ENCODE results near the gene CEP250.

Gene CEP250

GRCh38 chr20:35454881-35455609 lies at the start of gene CEP250:
Gene CEP250, plus strand, starts transcription at chr20:35455598. Its CDS starts 6,770 bp downstream, at chr20:35462368.
- in situ Hi-C loops (cut with MboI; ENCODE audit: low pct_unique_long_range_greater_than_20kb, low sequenced_read_pairs, unreplicated experiment): no loop called here
- DNase-seq (ENCODE audit: low spot score): peak; percentile 96
- TF ChIP-seq, protein P1, sequence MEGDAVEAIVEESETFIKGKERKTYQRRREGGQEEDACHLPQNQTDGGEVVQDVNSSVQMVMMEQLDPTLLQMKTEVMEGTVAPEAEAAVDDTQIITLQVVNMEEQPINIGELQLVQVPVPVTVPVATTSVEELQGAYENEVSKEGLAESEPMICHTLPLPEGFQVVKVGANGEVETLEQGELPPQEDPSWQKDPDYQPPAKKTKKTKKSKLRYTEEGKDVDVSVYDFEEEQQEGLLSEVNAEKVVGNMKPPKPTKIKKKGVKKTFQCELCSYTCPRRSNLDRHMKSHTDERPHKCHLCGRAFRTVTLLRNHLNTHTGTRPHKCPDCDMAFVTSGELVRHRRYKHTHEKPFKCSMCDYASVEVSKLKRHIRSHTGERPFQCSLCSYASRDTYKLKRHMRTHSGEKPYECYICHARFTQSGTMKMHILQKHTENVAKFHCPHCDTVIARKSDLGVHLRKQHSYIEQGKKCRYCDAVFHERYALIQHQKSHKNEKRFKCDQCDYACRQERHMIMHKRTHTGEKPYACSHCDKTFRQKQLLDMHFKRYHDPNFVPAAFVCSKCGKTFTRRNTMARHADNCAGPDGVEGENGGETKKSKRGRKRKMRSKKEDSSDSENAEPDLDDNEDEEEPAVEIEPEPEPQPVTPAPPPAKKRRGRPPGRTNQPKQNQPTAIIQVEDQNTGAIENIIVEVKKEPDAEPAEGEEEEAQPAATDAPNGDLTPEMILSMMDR (IDR thresholded peaks at IDR 0.05; ENCODE audit: extremely low read depth, insufficient read depth, missing control alignments): no peak

GRCh38 chr20:35405775-35406174 lies 49.6 kb upstream of the CEP250 start:
- in situ Hi-C loops (cut with MboI; ENCODE audit: low pct_unique_long_range_greater_than_20kb, low sequenced_read_pairs, unreplicated experiment): no loop called here
- no peak for DNase-seq (ENCODE audit: low spot score)
- TF ChIP-seq, protein P1 (IDR thresholded peaks at IDR 0.05; ENCODE audit: extremely low read depth, insufficient read depth, missing control alignments): no peak

GRCh38 chr20:35408270-35408669 lies 47.1 kb upstream of the CEP250 start:
- TF ChIP-seq, protein P1 (IDR thresholded peaks at IDR 0.05; ENCODE audit: extremely low read depth, insufficient read depth, missing control alignments): no peak
- no peak for DNase-seq (ENCODE audit: low spot score)
- in situ Hi-C loops (cut with MboI; ENCODE audit: low pct_unique_long_range_greater_than_20kb, low sequenced_read_pairs, unreplicated experiment): no loop called here

- TF ChIP-seq, protein P1 (IDR thresholded peaks at IDR 0.05; ENCODE audit: extremely low read depth, insufficient read depth, missing control alignments): no peak
- in situ Hi-C loops (cut with MboI; ENCODE audit: low pct_unique_long_range_greater_than_20kb, low sequenced_read_pairs, unreplicated experiment): no loop called here
- DNase-seq (ENCODE audit: low spot score): no peak
Measured at GRCh38 chr20:35409542-35409941, 45.9 kb upstream of the CEP250 start.

GRCh38 chr20:35410613-35411012 lies 44.8 kb upstream of the CEP250 start:
- in situ Hi-C loops (cut with MboI; ENCODE audit: low pct_unique_long_range_greater_than_20kb, low sequenced_read_pairs, unreplicated experiment): no loop called here
- TF ChIP-seq, protein P1 (IDR thresholded peaks at IDR 0.05; ENCODE audit: extremely low read depth, insufficient read depth, missing control alignments): no peak
- no peak for DNase-seq (ENCODE audit: low spot score)

DNA sequence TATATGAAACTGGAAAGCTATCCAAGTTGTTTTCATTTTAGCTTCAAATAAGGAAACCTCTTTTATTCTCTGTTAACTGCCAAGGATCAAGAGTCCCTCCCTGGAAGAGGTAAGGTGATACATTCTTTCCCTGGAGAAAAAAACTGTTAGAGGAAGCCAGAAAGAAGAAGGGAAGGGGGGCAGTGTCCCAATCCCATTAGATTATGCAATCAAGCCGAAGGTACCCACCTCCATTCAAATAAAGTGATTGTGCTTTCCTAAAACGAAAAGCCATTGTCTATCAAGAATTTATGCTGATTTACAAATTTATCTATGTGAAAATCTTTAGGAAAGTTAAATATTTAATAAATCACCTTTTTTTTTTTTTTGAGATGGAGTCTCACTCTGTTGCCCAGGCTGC lies 34.1 kb upstream of the CEP250 start:
- TF ChIP-seq, protein P1 (IDR thresholded peaks at IDR 0.05; ENCODE audit: extremely low read depth, insufficient read depth, missing control alignments): no peak
- no peak for DNase-seq (ENCODE audit: low spot score)
- in situ Hi-C loops (cut with MboI; ENCODE audit: low pct_unique_long_range_greater_than_20kb, low sequenced_read_pairs, unreplicated experiment): no loop called here
